Progenitor cell of endocrine pancreas (in vitro differentiated cells): ENCODE data around the gene C3AR1. TPM values are rescaled to one million over a fixed set of nuclear protein-coding genes. Genes with fewer than 3 reads are reported as not detected.

ENCODE experiments used
- DNase-seq: peaks from one replicate; pipeline ENCODE4 v3.0.0; 2021; ENCODE audit warnings: low spot score; ENCODE audit not compliant: unreplicated experiment
- H3K27ac Mint-ChIP-seq: 2 replicates; pipeline ENCODE4 v1.8.0; 2021; ENCODE audit warnings: mild to moderate bottlenecking, moderate library complexity, mixed read lengths
- H3K27me3 Mint-ChIP-seq: 2 replicates; pipeline ENCODE4 v1.8.0; 2021; ENCODE audit warnings: mixed read lengths
- H3K36me3 Mint-ChIP-seq: 2 replicates; pipeline ENCODE4 v1.8.0; 2022; ENCODE audit warnings: mixed read lengths; ENCODE audit not compliant: insufficient read depth
- H3K4me1 Mint-ChIP-seq: 2 replicates; pipeline ENCODE4 v1.8.0; 2021; ENCODE audit warnings: low read depth, mixed read lengths
- H3K4me3 Mint-ChIP-seq: 2 replicates; pipeline ENCODE4 v1.8.0; 2021; ENCODE audit warnings: low read depth, mild to moderate bottlenecking, moderate library complexity, mixed read lengths
- H3K9me3 Mint-ChIP-seq: 2 replicates; pipeline ENCODE4 v1.8.0; 2021; ENCODE audit warnings: low read depth, mixed read lengths
- total RNA-seq: library from RNA; stranded (reverse); gene quantifications from 2 replicates; pipeline ENCODE4 v1.2.1, GENCODE V29; 2021
- TF ChIP-seq, protein P1 (sequence below): fragments of 200-600 bp; sonication (generic); IDR thresholded peaks from one replicate; pipeline ENCODE4 v1.5.0; 2021; ENCODE audit warnings: antibody characterized with exemption, mild to moderate bottlenecking; ENCODE audit not compliant: unreplicated experiment

C3AR1 gene
- total RNA-seq, 1 donor from 2014 or later, result not detected

DNA sequence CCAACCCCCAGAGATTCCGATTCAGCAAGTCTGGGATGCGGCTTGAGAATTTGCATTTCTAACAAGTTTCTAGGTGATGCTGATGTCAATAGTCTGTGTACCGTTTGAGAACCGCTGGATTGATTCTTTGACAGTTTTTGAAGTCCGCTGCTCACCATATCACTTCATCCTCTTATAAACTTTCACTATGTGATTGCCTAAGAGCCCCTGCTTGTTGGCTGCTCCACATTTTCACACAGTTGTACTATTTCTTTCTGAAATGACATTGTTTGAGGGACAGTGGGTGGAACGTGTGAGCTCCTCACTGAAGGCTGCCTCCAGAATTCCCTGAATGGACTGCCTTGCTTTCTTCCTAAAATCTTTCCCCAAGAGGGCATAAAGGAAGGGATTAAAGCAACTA lies 7.7 kb downstream of the C3AR1 start:
- H3K36me3 Mint-ChIP-seq, result peaks cover 1% of the 10 kb centered on the region
- no peaks in the 10 kb centered on the region for H3K4me1 Mint-ChIP-seq
- no peaks in the 10 kb centered on the region for H3K9me3 Mint-ChIP-seq
- no peak for DNase-seq
- no peak overlapping the region for H3K27ac Mint-ChIP-seq
- TF ChIP-seq, protein P1, sequence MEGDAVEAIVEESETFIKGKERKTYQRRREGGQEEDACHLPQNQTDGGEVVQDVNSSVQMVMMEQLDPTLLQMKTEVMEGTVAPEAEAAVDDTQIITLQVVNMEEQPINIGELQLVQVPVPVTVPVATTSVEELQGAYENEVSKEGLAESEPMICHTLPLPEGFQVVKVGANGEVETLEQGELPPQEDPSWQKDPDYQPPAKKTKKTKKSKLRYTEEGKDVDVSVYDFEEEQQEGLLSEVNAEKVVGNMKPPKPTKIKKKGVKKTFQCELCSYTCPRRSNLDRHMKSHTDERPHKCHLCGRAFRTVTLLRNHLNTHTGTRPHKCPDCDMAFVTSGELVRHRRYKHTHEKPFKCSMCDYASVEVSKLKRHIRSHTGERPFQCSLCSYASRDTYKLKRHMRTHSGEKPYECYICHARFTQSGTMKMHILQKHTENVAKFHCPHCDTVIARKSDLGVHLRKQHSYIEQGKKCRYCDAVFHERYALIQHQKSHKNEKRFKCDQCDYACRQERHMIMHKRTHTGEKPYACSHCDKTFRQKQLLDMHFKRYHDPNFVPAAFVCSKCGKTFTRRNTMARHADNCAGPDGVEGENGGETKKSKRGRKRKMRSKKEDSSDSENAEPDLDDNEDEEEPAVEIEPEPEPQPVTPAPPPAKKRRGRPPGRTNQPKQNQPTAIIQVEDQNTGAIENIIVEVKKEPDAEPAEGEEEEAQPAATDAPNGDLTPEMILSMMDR, result no peak
- no peak overlapping the region for H3K4me3 Mint-ChIP-seq
- no peaks in the 10 kb centered on the region for H3K27me3 Mint-ChIP-seq

DNA sequence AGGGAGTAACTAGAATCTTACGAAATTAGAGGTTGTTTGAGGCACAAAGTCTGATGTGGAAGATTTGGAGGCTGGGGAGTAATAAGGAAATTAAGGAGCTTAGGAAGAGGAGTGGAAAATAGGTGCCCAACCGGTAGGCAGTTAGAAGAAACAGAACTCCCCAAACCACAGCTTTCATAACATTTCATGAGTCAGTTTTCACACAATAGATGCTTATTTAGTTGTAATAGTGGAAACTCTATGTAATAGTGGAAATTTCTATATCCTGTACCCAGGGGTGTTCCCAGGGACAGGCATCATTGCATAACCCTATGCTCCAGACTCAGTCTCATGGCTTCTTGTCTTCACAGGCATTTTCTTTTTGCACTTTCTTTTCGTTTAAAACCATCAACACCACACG lies 8.3 kb downstream of the C3AR1 start:
- no peak overlapping the region for H3K4me3 Mint-ChIP-seq
- H3K36me3 Mint-ChIP-seq, result peaks cover 2% of the 10 kb centered on the region
- no peaks in the 10 kb centered on the region for H3K27me3 Mint-ChIP-seq
- TF ChIP-seq, protein P1, result no peak
- H3K9me3 Mint-ChIP-seq, result no peaks in the 10 kb centered on the region
- H3K4me1 Mint-ChIP-seq, result no peaks in the 10 kb centered on the region
- no peak for DNase-seq
- H3K27ac Mint-ChIP-seq, result no peak overlapping the region

DNA sequence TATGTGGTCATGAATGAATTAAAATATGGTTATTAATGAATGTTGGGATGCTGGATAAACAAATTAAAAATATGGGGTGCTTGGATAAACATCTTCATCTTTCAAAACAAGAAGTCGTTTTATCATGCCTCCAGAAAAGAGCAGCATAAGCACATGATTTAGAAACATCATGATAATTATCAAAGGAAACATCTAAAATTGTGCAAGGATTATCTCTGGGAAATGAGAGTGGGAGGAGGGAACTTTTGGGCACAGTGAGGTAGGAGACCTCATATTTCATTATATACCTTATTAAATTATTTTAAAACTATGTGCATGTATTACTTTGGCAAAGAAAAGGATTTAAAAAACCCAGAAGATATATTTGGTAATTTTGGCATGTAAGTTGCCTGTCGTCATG lies 8.9 kb downstream of the C3AR1 start:
- H3K4me1 Mint-ChIP-seq, result no peaks in the 10 kb centered on the region
- H3K9me3 Mint-ChIP-seq, result no peaks in the 10 kb centered on the region
- no peak overlapping the region for H3K27ac Mint-ChIP-seq
- TF ChIP-seq, protein P1, result no peak
- peaks cover 6% of the 10 kb centered on the region for H3K36me3 Mint-ChIP-seq
- no peaks in the 10 kb centered on the region for H3K27me3 Mint-ChIP-seq
- DNase-seq, result no peak
- no peak overlapping the region for H3K4me3 Mint-ChIP-seq

DNA sequence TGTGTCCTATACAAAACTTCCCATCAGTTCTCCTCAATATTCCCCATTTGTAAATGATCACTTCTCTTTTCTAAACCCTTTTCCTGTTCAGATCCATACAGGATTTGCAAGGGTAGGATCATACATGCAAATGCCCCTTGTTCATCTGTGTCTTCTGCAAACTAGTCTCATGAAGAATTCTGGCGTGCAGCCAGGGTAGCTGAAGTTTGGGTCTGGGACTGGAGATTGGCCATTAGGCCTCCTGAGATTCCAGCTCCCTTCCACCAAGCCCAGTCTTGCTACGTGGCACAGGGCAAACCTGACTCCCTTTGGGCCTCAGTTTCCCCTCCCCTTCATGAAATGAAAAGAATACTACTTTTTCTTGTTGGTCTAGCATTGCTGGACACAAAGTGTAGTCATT lies 11.3 kb downstream of the C3AR1 start:
- no peaks in the 10 kb centered on the region for H3K9me3 Mint-ChIP-seq
- no peak overlapping the region for H3K4me3 Mint-ChIP-seq
- TF ChIP-seq, protein P1, result no peak

DNA sequence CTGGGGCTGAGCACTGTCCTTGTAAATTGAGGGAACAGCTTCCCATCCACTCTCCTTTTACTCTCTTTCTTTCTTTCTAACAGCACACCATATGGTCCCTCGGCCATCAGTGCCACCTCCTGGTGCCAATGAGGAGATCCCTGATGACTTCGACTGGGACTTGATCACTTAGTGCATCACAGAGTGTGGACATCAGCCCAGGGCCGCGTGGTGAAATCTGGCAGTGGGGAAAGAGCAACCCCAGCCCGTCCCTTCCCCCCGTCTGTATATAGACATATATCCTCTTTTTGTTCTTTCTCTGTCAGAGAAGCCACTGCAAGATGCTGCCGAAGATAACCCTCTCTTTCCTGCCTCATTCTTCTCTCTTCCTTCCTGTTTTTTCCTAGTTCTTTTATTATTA lies 13.5 kb downstream of the C3AR1 start:
- Mint-ChIP-seq H3K4me1 (no peaks in the 10 kb centered on the region), H3K36me3 (peaks cover 19% of the 10 kb centered on the region), H3K4me3 (no peak overlapping the region), H3K27ac (no peak overlapping the region), H3K9me3 (no peaks in the 10 kb centered on the region), H3K27me3 (no peaks in the 10 kb centered on the region)
- TF ChIP-seq, protein P1, result no peak
- no peak for DNase-seq

More for the DNA sequence above, 11.3 kb downstream of the C3AR1 start:
- no peaks in the 10 kb centered on the region for H3K27me3 Mint-ChIP-seq
- peaks cover 6% of the 10 kb centered on the region for H3K36me3 Mint-ChIP-seq
- H3K4me1 Mint-ChIP-seq, result no peaks in the 10 kb centered on the region
- H3K27ac Mint-ChIP-seq, result no peak overlapping the region
- no peak for DNase-seq
